ENCODE data around the gene AQP12A. TPM values are rescaled to one million over a fixed set of nuclear protein-coding genes. Genes with fewer than 3 reads are reported as not detected.
"Not testable (repeated sequence)": the region's sequence is repeated elsewhere in the genome, so short reads cannot be mapped to it uniquely, and the experiment has no call there.

The AQP12A gene
- total RNA-seq, 1 donor: not detected

DNA sequence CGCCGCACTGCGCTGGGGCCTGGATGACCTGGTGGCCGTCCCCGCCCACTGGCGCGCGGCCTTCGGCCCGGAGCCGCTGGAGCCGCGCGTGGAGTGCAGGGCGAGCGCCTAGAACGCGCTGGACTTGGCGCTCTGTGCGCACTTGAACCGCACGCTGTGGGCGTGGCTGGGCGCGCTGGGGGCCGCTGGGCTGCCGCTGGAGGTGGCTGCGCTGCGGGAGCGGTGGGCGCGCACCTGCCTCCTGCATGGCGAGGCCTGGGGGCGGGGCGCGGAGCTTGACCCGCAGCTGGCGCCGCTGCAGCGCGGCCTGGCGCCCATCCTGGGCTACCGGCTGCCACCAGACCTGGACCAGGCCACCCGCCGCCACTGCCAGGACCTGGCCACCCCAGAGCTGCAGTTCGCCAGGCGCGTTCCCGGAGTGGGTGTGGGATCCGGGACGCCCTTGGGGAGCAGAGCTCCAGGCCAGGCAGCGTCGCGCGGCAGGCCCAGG is 18.9 kb upstream of the AQP12A start:
- no peak overlapping the region for H3K4me3 ChIP-seq (ENCODE audit: low read depth, low read length)
- no peak for DNase-seq (ENCODE audit: low read depth)
- TF ChIP-seq, protein P1, sequence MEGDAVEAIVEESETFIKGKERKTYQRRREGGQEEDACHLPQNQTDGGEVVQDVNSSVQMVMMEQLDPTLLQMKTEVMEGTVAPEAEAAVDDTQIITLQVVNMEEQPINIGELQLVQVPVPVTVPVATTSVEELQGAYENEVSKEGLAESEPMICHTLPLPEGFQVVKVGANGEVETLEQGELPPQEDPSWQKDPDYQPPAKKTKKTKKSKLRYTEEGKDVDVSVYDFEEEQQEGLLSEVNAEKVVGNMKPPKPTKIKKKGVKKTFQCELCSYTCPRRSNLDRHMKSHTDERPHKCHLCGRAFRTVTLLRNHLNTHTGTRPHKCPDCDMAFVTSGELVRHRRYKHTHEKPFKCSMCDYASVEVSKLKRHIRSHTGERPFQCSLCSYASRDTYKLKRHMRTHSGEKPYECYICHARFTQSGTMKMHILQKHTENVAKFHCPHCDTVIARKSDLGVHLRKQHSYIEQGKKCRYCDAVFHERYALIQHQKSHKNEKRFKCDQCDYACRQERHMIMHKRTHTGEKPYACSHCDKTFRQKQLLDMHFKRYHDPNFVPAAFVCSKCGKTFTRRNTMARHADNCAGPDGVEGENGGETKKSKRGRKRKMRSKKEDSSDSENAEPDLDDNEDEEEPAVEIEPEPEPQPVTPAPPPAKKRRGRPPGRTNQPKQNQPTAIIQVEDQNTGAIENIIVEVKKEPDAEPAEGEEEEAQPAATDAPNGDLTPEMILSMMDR (IDR thresholded peaks at IDR 0.05; ENCODE audit: insufficient read depth, low read length): no peak

DNA sequence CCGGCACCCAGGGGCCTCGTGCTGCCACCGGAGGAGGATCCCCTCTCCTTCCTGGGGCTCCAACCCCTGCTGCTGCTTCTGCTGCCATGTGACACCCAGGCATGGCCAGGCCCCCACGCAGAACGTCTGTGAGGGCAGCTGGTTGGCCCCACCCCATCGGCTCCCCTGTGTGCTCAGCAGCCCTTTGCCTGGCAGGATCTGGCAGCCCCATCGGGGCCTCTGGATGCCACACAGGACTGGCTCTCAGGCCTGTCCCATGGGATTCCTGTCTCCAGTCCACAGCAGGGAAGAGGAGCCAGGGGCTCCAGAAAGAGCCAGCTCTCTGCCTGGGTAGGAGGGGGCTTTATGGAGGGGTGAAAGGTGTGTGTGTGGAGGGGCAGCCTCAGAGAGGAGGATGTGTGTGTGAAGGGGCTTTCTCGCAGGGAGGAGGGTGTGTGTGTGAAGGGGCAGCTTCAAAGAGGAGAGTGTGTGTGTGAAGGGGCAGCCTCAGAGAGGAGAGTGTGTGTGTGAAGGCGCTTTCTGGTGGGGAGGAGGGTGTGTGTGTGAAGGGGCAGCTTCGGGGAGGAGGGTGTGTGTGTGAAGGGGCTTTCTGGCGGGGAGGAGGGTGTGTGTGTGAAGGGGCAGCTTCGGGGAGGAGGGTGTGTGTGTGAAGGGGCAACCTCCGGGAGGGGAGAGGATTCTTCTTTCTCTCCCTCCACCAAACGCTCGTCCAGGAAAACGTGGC is 17.0 kb upstream of the AQP12A start:
- H3K4me3 ChIP-seq (ENCODE audit: low read depth, low read length); DNase-seq (ENCODE audit: low read depth): not testable (repeated sequence)

DNA sequence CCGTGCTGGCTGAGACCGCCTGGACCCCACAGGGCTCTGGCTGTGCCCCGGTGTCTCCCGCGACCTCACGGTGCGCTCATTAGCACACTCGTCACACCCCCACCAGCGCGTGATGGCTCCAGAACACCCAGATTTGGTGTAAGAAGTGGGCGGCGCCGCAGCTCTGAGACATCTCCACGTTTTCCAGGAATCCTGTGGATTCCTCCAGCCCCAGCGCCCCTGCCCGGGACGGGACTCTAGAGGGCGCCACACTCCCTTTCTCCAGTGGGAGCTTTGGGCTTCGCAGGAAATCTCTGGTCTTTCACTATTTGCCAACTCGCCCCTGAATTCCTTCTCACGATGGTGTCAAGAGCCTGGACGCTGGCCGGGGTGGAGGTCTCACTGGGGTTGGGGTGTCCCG is 16.3 kb upstream of the AQP12A start:
- DNase-seq (ENCODE audit: low read depth); H3K4me3 ChIP-seq (ENCODE audit: low read depth, low read length): not testable (repeated sequence)

DNA sequence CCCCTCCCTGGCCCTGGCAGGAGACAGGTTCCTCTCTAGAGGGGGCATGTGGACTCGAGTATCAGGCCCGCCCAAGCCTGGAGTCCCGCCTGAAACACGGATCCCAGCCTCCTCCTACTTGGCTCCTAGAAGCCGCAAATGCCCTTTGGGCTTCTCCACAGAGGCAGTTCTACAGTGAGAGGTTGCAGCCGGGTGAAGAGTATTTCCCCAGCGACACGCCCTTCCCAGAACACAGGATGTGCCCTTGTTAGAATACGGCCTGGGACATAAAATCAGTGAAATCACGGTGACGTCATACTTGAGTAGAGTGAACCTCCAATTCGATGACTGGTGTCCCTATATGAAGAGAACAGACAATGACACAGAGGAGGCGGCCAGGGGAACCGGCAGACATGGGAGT is 13.6 kb upstream of the AQP12A start:
- not testable (repeated sequence) for DNase-seq (ENCODE audit: low read depth); H3K4me3 ChIP-seq (ENCODE audit: low read depth, low read length)

DNA sequence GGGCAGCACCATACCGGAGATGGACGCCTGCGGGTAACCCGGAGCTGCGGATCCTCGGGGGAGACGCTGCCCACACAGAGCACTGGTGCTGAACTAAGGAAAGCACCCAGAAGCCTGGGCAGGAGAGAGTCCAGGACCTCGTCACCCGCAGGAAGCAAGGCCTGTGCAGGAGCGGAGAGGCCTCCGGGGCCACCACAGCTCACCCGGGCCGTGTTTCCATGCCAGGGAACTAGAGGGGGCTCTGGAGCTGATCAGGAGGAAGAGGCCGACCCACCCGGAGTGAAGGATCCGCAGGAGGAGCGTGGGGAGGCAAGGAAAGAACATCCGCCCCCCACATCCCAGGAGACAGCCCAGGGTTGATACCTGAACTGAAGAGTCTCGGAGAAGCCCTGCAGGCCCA is 12.8 kb upstream of the AQP12A start:
- not testable (repeated sequence) for H3K4me3 ChIP-seq (ENCODE audit: low read depth, low read length); DNase-seq (ENCODE audit: low read depth)

DNA sequence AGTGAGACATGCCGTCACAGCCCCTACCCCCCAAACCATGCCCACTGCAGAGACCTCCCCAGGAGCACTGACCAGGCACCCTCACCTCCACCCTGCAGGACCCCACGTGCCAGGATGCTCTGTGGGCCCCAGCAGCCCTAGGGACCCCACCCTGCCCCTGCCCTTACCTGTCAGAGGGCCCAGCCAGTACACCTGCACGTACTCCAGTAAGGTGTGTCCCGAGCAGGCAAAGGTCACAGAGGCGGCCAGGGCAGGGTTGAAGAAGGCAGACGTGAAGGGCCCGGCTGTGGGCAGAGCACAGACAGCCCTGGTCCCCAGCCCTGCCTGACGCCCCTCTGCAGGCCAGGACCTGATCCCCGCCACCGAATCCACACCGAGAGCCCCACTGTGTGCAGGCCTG is 11.5 kb upstream of the AQP12A start:
- not testable (repeated sequence) for H3K4me3 ChIP-seq (ENCODE audit: low read depth, low read length); DNase-seq (ENCODE audit: low read depth)

DNA sequence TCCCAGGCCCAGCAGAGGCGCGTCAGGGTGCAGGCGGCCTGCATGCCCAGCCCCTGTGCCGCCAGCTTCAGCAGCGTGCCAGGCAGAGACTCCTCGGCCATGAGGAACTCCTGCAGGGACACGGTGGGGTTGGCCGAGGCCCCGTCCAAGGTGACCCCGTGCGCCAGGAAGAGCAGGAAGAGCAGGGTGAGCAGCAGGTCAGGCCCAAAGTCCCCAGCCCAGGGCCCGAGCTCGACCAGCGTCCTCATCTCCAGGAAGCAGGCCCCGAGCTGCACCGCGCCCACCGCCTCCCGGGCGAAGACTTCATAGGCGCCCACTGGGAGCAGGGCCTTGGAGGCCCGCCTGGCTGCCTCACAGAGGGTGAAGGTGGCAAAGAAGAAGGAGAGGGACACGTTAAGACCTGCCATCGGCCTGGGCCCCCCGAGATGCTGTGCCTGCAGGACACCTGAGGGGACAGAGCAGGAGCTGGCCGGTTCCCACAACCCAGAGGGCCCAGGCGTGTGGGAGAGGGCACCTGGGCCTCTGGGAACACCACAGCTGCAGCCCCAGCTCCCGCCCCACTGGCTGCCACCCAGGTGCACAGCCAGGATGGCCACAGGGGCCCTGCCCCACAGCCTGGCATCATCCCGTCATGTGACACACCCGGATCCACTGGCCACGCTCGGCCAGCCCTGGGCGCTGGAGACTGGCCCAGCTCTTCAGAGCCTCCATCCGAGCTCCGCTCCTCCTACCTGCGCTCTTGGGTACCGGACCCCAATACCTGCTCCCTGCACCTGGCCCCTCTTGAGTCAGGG is 9.0 kb upstream of the AQP12A start, which contains the start of gene AQP12B:
TSS of gene AQP12B (minus strand) at position 455 of the 794 bp plus-strand sequence. CDS start at position 407, 48 bp downstream.
- DNase-seq (ENCODE audit: low read depth); H3K4me3 ChIP-seq (ENCODE audit: low read depth, low read length): not testable (repeated sequence)

DNA sequence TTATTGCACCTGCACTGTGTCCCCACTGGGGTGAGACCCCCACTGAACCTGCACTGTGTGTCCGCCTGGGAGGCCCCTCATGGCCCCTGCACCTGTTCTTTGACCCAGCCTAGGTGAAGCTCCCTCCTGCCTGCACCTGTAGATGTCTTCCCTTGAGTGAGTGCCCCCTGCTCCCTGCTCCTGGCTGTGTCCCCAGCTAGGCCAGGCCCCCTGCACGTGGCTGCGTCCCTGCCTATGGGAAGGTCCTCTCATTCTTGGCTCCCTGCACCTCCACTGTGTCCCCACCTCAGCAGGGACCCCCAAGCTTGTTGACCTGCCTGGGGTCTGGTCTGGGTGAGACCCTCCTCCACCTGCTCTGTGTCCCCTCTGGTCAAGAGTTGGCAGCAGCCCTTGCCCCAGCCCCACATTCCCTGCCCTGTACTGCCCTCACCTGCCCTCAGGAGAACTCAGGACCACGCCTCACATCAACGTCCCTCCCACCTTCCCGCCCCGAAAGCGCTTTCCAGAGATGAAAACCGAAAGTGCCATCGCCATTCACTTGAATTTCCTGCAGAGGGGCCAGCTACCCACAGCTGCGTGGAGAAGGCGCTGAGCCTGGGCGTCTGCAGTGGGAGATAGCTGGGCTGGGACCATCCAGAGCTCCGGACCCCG is 8.2 kb upstream of the AQP12A start:
- H3K4me3 ChIP-seq (ENCODE audit: low read depth, low read length); DNase-seq (ENCODE audit: low read depth): not testable (repeated sequence)

DNA sequence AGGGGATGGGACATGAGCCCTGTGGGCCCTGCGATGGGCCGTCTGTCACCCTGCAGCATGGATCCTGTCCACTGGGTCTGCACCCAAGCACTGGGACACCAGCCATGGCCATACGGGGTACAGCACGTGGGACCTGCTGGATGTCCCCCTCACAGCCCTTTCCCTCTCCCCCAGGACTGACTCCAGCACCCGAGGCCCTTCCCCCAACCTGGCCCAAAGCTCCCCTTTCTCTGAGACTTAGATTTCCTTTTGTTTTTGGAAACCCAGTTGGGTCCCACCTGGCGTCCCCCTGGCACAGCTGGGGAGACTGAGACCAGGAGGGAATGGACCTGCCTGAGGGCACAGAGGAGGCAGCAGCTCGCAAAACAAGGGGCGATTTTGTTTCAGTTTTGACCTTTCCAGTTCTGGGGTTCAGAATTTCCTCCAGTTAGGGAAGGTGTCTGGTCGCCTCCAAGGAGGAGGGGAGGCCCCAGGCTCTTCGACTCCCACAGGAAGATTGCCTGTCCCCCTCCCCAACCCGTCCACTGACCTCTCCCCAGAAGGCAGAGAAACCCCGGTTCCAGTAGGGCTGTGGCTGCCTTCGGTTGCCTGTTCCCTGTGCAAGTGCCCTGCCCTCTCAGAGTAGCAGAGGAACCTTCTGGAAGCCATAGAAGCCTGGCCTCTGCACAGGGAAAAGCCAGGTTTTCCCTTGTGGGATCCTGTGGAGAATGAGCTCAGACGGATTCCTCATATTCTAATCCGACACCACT is 7.5 kb upstream of the AQP12A start:
- DNase-seq (ENCODE audit: low read depth); H3K4me3 ChIP-seq (ENCODE audit: low read depth, low read length): not testable (repeated sequence)

DNA sequence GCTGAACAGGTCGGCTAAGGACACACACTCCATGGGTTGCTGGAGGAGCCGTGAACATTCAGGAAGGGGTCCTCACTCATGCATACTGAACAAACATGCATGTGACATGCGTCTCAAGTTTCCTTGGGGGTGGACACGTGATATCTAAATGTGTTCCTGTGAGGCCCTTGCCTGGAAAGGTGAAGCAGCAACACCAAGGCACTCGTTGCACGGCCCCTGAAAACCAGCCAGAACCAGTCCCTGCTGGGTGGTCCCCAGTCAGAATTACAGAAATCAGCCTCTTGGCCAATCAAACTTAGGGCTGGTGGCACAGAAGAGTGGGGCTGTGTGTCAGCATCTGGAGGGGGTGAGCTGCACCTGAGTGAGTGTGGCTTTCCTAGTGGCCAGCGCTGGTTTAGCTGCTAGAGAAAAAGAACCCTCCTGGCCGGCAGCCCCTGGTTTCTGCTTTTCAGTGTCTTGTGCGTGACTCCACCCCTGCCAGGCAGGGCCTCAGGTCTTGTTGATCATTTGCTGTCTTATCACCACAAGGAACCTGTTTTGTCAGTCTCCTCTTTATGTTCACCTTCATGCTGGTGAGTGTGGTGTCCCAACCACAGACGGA is 5.8 kb upstream of the AQP12A start:
- DNase-seq (ENCODE audit: low read depth): no peak
- TF ChIP-seq, protein P1 (IDR thresholded peaks at IDR 0.05; ENCODE audit: insufficient read depth, low read length): no peak
- H3K4me3 ChIP-seq (ENCODE audit: low read depth, low read length): no peak overlapping the region

Measured in fibroblast of the aortic adventitia (primary cell).